SK-N-SH treated with all-trans-retinoic acid at 6 μM for 48 hours (cell line): ENCODE measurements around the gene SIM1.

Experiments
- ATAC-seq: fragments of 200-7000 bp; cut with Tn5 transposase; 3 replicates; pipeline ENCODE4 v1.9.1; 2020; ENCODE audit warnings: mild to moderate bottlenecking, moderate library complexity
- ARNTL ChIP-seq: fragments of 450-650 bp; formaldehyde crosslinking; IDR thresholded peaks from 2 replicates; pipeline ENCODE4 v1.5.0; 2020; ENCODE audit warnings: low read depth, mild to moderate bottlenecking, moderate library complexity, borderline replicate concordance
- BACH2 ChIP-seq: fragments of 250-450 bp; sonication (Bioruptor Pico); IDR thresholded peaks from 2 replicates; pipeline ENCODE4 v1.9.0; 2021; ENCODE audit warnings: mild to moderate bottlenecking, borderline replicate concordance
- CSDC2 ChIP-seq: fragments of 250-450 bp; sonication (Bioruptor Pico); IDR thresholded peaks from 2 replicates; pipeline ENCODE4 v1.5.0; 2020; ENCODE audit warnings: mild to moderate bottlenecking, moderate library complexity
- ESRRG ChIP-seq: fragments of 250-450 bp; sonication (Bioruptor Pico); IDR thresholded peaks from 2 replicates; pipeline ENCODE4 v1.6.1; 2021; ENCODE audit warnings: mild to moderate bottlenecking
- GLIS3 ChIP-seq: fragments of 250-450 bp; sonication (Bioruptor Pico); IDR thresholded peaks from 2 replicates; pipeline ENCODE4 v1.5.0; 2020; ENCODE audit warnings: mild to moderate bottlenecking, moderate library complexity
- ISL1 ChIP-seq: fragments of 250-450 bp; sonication (Bioruptor Pico); IDR thresholded peaks from 2 replicates; pipeline ENCODE4 v2.1.2; 2022; ENCODE audit warnings: mild to moderate bottlenecking, moderate library complexity
- OSR1 ChIP-seq: fragments of 250-450 bp; sonication (Bioruptor Pico); IDR thresholded peaks from 2 replicates; pipeline ENCODE4 v1.8.0; 2022; ENCODE audit warnings: moderate library complexity, mild to moderate bottlenecking, inconsistent platforms
- PPARA ChIP-seq: fragments of 250-450 bp; sonication (Bioruptor Pico); IDR thresholded peaks from 2 replicates; pipeline ENCODE4 v1.5.0; 2020; ENCODE audit warnings: mild to moderate bottlenecking, borderline replicate concordance
- RARB ChIP-seq: fragments of 250-450 bp; sonication (Bioruptor Pico); IDR thresholded peaks from 2 replicates; pipeline ENCODE4 v1.8.0; 2021; ENCODE audit warnings: mild to moderate bottlenecking, moderate library complexity
- SNAI2 ChIP-seq: fragments of 250-450 bp; sonication (Bioruptor Pico); IDR thresholded peaks from 2 replicates; pipeline ENCODE4 v1.5.0; 2020; ENCODE audit warnings: mild to moderate bottlenecking, moderate library complexity
- TCF4 ChIP-seq: fragments of 250-450 bp; sonication (Bioruptor Pico); IDR thresholded peaks from 2 replicates; pipeline ENCODE4 v1.8.0; 2021; ENCODE audit warnings: mild to moderate bottlenecking, moderate library complexity, borderline replicate concordance
- TOX ChIP-seq: fragments of 250-450 bp; sonication (Bioruptor Pico); IDR thresholded peaks from 2 replicates; pipeline ENCODE4 v1.8.0; 2021; ENCODE audit warnings: mild to moderate bottlenecking, moderate library complexity, borderline replicate concordance
- ZC3H10 ChIP-seq: fragments of 250-450 bp; sonication (Bioruptor Pico); IDR thresholded peaks from 2 replicates; pipeline ENCODE4 v1.5.1; 2021; ENCODE audit warnings: mild to moderate bottlenecking, moderate library complexity
- ZFP3 ChIP-seq: fragments of 250-450 bp; sonication (Bioruptor Pico); IDR thresholded peaks from 2 replicates; pipeline ENCODE4 v1.5.0; 2020; ENCODE audit warnings: mild to moderate bottlenecking, moderate library complexity
- ZFP30 ChIP-seq: fragments of 450-650 bp; formaldehyde crosslinking; IDR thresholded peaks from 2 replicates; pipeline ENCODE4 v1.5.0; 2022; ENCODE audit warnings: mild to moderate bottlenecking, moderate library complexity
- ZNF565 ChIP-seq: fragments of 450-650 bp; formaldehyde crosslinking; conservative IDR thresholded peaks from 2 replicates; pipeline ENCODE4 v1.5.0; 2020; ENCODE audit warnings: low read depth, mild to moderate bottlenecking, moderate library complexity
- ZNF70 ChIP-seq: fragments of 450-650 bp; formaldehyde crosslinking; IDR thresholded peaks from 2 replicates; pipeline ENCODE4 v1.5.0; 2020; ENCODE audit warnings: mild to moderate bottlenecking, moderate library complexity
- ZNF8 ChIP-seq: fragments of 450-650 bp; formaldehyde crosslinking; IDR thresholded peaks from 2 replicates; pipeline ENCODE4 v1.5.0; 2020; ENCODE audit warnings: mild to moderate bottlenecking, moderate library complexity
- TF ChIP-seq, protein P1 (sequence below): fragments of 250-450 bp; sonication (Bioruptor Pico); IDR thresholded peaks from 2 replicates; pipeline ENCODE4 v1.5.1; 2020; ENCODE audit warnings: low read depth, mild to moderate bottlenecking, moderate library complexity
- TF ChIP-seq, protein P2 (sequence below): fragments of 250-450 bp; sonication (Bioruptor Pico); IDR thresholded peaks from 2 replicates; pipeline ENCODE4 v1.8.0; 2021; ENCODE audit warnings: low read depth, mild to moderate bottlenecking, moderate library complexity, borderline replicate concordance
- TF ChIP-seq, protein P3 (sequence below): fragments of 250-450 bp; sonication (Bioruptor Pico); IDR thresholded peaks from 2 replicates; pipeline ENCODE4 v1.8.0; 2020; ENCODE audit warnings: mild to moderate bottlenecking, moderate library complexity, borderline replicate concordance
- TF ChIP-seq, protein P4 (sequence below): fragments of 250-450 bp; sonication (Bioruptor Pico); IDR thresholded peaks from 2 replicates; pipeline ENCODE4 v1.5.1; 2021; ENCODE audit warnings: mild to moderate bottlenecking, moderate library complexity

Gene SIM1

DNA sequence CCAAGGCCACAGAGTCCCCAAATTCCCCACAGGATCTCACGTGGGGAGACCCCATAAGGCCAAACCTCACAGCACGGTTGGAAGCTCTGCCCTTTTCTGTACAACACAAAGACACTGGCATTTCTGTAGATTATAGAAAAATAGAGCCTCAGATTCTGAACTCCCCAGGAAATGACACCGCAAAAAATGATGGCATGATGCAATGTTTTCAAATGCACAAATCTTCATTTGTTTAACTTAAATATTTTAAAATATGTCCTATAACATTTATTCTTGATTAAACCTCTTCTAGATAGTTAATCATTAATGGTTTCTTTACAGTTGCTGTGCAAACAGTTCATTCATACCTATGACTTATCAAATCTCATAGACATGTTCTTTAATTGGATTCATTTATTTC lies 33.8 kb downstream of the SIM1 start (continued):
- no peak for TF ChIP-seq BACH2
- TF ChIP-seq ESRRG: no peak
- TF ChIP-seq TOX (CRISPR knock-in tag): no peak
- TF ChIP-seq, protein P1, sequence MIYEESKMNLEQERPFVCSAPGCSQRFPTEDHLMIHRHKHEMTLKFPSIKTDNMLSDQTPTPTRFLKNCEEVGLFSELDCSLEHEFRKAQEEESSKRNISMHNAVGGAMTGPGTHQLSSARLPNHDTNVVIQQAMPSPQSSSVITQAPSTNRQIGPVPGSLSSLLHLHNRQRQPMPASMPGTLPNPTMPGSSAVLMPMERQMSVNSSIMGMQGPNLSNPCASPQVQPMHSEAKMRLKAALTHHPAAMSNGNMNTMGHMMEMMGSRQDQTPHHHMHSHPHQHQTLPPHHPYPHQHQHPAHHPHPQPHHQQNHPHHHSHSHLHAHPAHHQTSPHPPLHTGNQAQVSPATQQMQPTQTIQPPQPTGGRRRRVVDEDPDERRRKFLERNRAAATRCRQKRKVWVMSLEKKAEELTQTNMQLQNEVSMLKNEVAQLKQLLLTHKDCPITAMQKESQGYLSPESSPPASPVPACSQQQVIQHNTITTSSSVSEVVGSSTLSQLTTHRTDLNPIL (CRISPR knock-in tag): no peak
- TF ChIP-seq, all 23 proteins: peak for 0

DNA sequence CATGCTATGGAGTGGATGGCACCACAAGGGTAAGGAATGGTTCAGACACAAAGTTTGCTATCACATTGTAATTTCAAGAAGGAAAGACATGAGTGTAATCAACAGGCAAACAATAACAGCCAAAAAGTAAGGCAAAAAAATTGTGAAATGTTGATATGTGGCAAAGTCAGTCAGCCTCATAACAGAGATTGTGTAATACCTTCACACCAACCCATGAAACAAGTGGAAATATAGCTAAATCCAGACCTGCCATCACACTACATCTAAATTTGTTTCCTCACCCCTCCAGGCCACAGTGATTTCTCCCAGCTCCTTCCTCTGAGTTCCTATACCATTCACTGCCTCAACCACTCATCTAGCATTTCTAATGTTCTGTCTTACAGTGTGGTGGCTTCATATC lies 37.3 kb downstream of the SIM1 start:
- ATAC-seq: no peak
- TF ChIP-seq RARB: no peak

DNA sequence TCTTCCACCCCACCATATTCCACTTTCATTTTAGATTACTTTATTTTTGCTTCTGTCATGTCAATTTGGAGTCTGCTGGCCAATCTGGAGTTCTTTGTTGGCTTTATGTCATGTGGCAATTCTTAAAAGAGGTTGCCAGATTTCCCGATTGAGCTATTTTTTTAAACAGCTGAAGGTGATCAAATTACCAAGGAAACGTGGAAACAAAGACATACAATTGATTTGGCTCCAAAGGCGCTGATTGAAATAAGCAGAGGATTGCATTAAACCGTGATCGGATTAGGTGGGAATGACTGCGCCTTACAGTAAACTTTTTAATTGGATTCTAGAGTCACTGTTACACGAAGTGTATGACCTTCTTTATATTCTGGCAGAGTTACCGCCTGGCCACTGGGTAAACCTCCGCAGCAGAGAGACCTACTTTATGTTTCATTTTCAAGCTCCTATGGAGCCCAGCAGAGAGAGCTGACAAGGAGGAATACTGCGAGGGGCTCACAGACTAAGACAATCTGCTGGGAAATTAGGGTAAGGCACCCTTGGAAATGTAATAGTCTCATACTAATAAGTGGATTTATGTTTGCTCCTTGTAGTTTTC lies 37.9 kb downstream of the SIM1 start:
- ATAC-seq: no peak
- TF ChIP-seq ZC3H10 (CRISPR knock-in tag): no peak
- TF ChIP-seq ZNF70 (CRISPR knock-in tag): no peak
- no peak for TF ChIP-seq TOX (CRISPR knock-in tag)

DNA sequence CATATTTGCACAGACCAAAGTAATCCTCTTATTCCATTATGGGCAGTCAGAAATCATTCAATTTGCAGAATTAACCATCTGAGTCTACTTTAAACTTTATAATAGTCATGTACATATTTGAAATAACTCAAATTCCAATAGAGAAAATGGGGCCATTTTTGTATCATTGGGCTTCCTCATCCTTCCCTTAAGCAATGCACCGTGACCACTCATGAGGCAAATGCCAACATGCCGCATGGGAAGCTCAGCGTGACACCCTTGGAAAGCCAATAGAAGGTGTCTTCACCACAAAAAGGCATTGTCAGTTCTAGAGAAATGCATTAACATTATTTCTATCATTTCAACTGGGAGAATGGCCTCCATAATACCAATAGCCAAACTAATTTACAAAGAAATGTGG lies 38.5 kb downstream of the SIM1 start:
- TF ChIP-seq ISL1 (CRISPR knock-in tag) (no peak), GLIS3 (no peak), ARNTL (CRISPR knock-in tag) (no peak), PPARA (CRISPR knock-in tag) (no peak), ZFP30 (no peak), ZNF8 (CRISPR knock-in tag) (no peak), ZFP3 (no peak), OSR1 (CRISPR knock-in tag) (no peak), CSDC2 (CRISPR knock-in tag) (no peak), SNAI2 (CRISPR knock-in tag) (no peak), TOX (CRISPR knock-in tag) (no peak), ESRRG (no peak), ZNF565 (CRISPR knock-in tag) (no peak), TCF4 (CRISPR knock-in tag) (no peak)
- TF ChIP-seq, protein P2, sequence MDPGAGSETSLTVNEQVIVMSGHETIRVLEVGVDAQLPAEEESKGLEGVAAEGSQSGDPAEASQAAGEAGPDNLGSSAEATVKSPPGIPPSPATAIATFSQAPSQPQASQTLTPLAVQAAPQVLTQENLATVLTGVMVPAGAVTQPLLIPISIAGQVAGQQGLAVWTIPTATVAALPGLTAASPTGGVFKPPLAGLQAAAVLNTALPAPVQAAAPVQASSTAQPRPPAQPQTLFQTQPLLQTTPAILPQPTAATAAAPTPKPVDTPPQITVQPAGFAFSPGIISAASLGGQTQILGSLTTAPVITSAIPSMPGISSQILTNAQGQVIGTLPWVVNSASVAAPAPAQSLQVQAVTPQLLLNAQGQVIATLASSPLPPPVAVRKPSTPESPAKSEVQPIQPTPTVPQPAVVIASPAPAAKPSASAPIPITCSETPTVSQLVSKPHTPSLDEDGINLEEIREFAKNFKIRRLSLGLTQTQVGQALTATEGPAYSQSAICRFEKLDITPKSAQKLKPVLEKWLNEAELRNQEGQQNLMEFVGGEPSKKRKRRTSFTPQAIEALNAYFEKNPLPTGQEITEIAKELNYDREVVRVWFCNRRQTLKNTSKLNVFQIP (CRISPR knock-in tag): no peak
- TF ChIP-seq, protein P1 (CRISPR knock-in tag): no peak
- TF ChIP-seq, protein P3, sequence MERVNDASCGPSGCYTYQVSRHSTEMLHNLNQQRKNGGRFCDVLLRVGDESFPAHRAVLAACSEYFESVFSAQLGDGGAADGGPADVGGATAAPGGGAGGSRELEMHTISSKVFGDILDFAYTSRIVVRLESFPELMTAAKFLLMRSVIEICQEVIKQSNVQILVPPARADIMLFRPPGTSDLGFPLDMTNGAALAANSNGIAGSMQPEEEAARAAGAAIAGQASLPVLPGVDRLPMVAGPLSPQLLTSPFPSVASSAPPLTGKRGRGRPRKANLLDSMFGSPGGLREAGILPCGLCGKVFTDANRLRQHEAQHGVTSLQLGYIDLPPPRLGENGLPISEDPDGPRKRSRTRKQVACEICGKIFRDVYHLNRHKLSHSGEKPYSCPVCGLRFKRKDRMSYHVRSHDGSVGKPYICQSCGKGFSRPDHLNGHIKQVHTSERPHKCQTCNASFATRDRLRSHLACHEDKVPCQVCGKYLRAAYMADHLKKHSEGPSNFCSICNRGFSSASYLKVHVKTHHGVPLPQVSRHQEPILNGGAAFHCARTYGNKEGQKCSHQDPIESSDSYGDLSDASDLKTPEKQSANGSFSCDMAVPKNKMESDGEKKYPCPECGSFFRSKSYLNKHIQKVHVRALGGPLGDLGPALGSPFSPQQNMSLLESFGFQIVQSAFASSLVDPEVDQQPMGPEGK (CRISPR knock-in tag): no peak
- TF ChIP-seq, all 23 proteins: peak for 0
- ATAC-seq: no peak

DNA sequence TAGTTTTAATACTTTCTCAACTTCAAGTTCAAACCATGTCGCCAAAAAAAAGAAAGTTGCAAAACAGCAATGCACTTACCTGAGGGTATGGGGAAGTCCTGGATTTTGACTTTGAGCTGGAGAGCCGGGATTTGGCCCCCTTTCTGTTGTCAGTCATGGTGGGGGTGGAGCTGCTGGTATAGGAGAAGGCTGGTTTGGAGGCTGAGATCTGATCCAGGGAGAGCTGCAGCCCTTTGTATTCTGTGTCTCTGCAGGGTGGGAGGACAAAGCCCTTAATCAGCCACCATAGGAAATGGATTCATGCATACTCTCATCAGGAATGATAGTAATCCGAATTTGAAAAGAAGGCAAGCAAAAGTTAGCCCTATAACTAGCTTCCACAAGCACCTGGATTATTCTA lies 44.0 kb downstream of the SIM1 start:
- ATAC-seq: no peak
- TF ChIP-seq GLIS3 (no peak), RARB (no peak), OSR1 (CRISPR knock-in tag) (no peak), ZFP3 (no peak)
- TF ChIP-seq, protein P1 (CRISPR knock-in tag): no peak
- TF ChIP-seq, protein P4, sequence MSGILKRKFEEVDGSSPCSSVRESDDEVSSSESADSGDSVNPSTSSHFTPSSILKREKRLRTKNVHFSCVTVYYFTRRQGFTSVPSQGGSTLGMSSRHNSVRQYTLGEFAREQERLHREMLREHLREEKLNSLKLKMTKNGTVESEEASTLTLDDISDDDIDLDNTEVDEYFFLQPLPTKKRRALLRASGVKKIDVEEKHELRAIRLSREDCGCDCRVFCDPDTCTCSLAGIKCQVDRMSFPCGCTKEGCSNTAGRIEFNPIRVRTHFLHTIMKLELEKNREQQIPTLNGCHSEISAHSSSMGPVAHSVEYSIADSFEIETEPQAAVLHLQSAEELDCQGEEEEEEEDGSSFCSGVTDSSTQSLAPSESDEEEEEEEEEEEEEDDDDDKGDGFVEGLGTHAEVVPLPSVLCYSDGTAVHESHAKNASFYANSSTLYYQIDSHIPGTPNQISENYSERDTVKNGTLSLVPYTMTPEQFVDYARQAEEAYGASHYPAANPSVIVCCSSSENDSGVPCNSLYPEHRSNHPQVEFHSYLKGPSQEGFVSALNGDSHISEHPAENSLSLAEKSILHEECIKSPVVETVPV: no peak
- TF ChIP-seq, protein P3 (CRISPR knock-in tag): no peak
